Measurements from ENCODE around the gene CDAN1. TPM values are rescaled to one million over a fixed set of nuclear protein-coding genes. Genes with fewer than 3 reads are reported as not detected.

Gene CDAN1
- total and polyA plus RNA-seq, 9 donors: 12.4 to 20.4 (median 16.5) TPM

- Histone ChIP-seq H3K36me3 (ENCODE audit: control insufficient read depth, insufficient read depth, low read length) (peaks cover 15% of the 10 kb centered on the region), H3K9me3 (replicated peaks; ENCODE audit: control insufficient read depth, low read depth, low read length) (no peaks in the 10 kb centered on the region), H3K27me3 (ENCODE audit: control insufficient read depth, insufficient read depth, low read length) (no peaks in the 10 kb centered on the region), H3K4me3 (ENCODE audit: low read length) (no peak overlapping the region), H3K27ac (ENCODE audit: low read length) (no peak overlapping the region), H3K4me1 (ENCODE audit: control insufficient read depth, insufficient read depth, low read length) (no peaks in the 10 kb centered on the region)
- no peak for DNase-seq
- no CpG with 5 or more reads among the region's 4 CpGs for WGBS (ENCODE audit: insufficient coverage)
These were observed 24.3 kb downstream of the CDAN1 start for GRCh38 chr15:42712584-42712983.

GRCh38 chr15:42711746-42712145 lies 25.2 kb downstream of the CDAN1 start:
- no CpG with 5 or more reads among the region's 3 CpGs for WGBS (ENCODE audit: insufficient coverage)
- Histone ChIP-seq H3K4me1 (ENCODE audit: control insufficient read depth, insufficient read depth, low read length) (no peaks in the 10 kb centered on the region), H3K27ac (ENCODE audit: low read length) (no peak overlapping the region), H3K9me3 (replicated peaks; ENCODE audit: control insufficient read depth, low read depth, low read length) (no peaks in the 10 kb centered on the region), H3K27me3 (ENCODE audit: control insufficient read depth, insufficient read depth, low read length) (no peaks in the 10 kb centered on the region), H3K4me3 (ENCODE audit: low read length) (no peak overlapping the region), H3K36me3 (ENCODE audit: control insufficient read depth, insufficient read depth, low read length) (peaks cover 6% of the 10 kb centered on the region)
- no peak for DNase-seq

- Histone ChIP-seq H3K4me3 (ENCODE audit: low read length) (no peak overlapping the region), H3K27me3 (ENCODE audit: control insufficient read depth, insufficient read depth, low read length) (no peaks in the 10 kb centered on the region), H3K9me3 (replicated peaks; ENCODE audit: control insufficient read depth, low read depth, low read length) (no peaks in the 10 kb centered on the region), H3K36me3 (ENCODE audit: control insufficient read depth, insufficient read depth, low read length) (peaks cover under 1% of the 10 kb centered on the region), H3K27ac (ENCODE audit: low read length) (no peak overlapping the region), H3K4me1 (ENCODE audit: control insufficient read depth, insufficient read depth, low read length) (no peaks in the 10 kb centered on the region)
- DNase-seq: no peak
- WGBS (ENCODE audit: insufficient coverage): no CpG with 5 or more reads among the region's 2 CpGs
These were observed 26.3 kb downstream of the CDAN1 start for GRCh38 chr15:42710662-42711061.

GRCh38 chr15:42707873-42708544 lies 28.9 kb downstream of the CDAN1 start:
- 100% methylated on average over 2 of the region's 3 CpGs for WGBS (ENCODE audit: insufficient coverage)
- H3K9me3 ChIP-seq (replicated peaks; ENCODE audit: control insufficient read depth, low read depth, low read length): no peaks in the 10 kb centered on the region
- no peaks in the 10 kb centered on the region for H3K27me3 ChIP-seq (ENCODE audit: control insufficient read depth, insufficient read depth, low read length)
- no peak for DNase-seq
- H3K4me3 ChIP-seq (ENCODE audit: low read length): no peak overlapping the region
- H3K36me3 ChIP-seq (ENCODE audit: control insufficient read depth, insufficient read depth, low read length): peaks cover 6% of the 10 kb centered on the region
- no peaks in the 10 kb centered on the region for H3K4me1 ChIP-seq (ENCODE audit: control insufficient read depth, insufficient read depth, low read length)
- no peak overlapping the region for H3K27ac ChIP-seq (ENCODE audit: low read length)

GRCh38 chr15:42707068-42707467 lies 29.9 kb downstream of the CDAN1 start:
- Histone ChIP-seq H3K4me1 (ENCODE audit: control insufficient read depth, insufficient read depth, low read length) (no peaks in the 10 kb centered on the region), H3K4me3 (ENCODE audit: low read length) (no peak overlapping the region), H3K27me3 (ENCODE audit: control insufficient read depth, insufficient read depth, low read length) (no peaks in the 10 kb centered on the region), H3K9me3 (replicated peaks; ENCODE audit: control insufficient read depth, low read depth, low read length) (no peaks in the 10 kb centered on the region), H3K27ac (ENCODE audit: low read length) (no peak overlapping the region), H3K36me3 (ENCODE audit: control insufficient read depth, insufficient read depth, low read length) (peaks cover 6% of the 10 kb centered on the region)
- no peak for DNase-seq
- WGBS (ENCODE audit: insufficient coverage): no CpG with 5 or more reads among the region's 2 CpGs

- no peaks in the 10 kb centered on the region for H3K27me3 ChIP-seq (ENCODE audit: control insufficient read depth, insufficient read depth, low read length)
- H3K27ac ChIP-seq (ENCODE audit: low read length): no peak overlapping the region
- no peak for DNase-seq
- H3K9me3 ChIP-seq (replicated peaks; ENCODE audit: control insufficient read depth, low read depth, low read length): peaks cover 6% of the 10 kb centered on the region
- H3K4me3 ChIP-seq (ENCODE audit: low read length): no peak overlapping the region
- H3K4me1 ChIP-seq (ENCODE audit: control insufficient read depth, insufficient read depth, low read length): no peaks in the 10 kb centered on the region
- WGBS (ENCODE audit: insufficient coverage): 100% methylated on average over 4 of the region's 5 CpGs
- peaks cover 6% of the 10 kb centered on the region for H3K36me3 ChIP-seq (ENCODE audit: control insufficient read depth, insufficient read depth, low read length)
These were observed 31.6 kb downstream of the CDAN1 start for GRCh38 chr15:42705336-42705735.

- no peaks in the 10 kb centered on the region for H3K4me1 ChIP-seq (ENCODE audit: control insufficient read depth, insufficient read depth, low read length)
- no peaks in the 10 kb centered on the region for H3K27me3 ChIP-seq (ENCODE audit: control insufficient read depth, insufficient read depth, low read length)
- no peak overlapping the region for H3K4me3 ChIP-seq (ENCODE audit: low read length)
- peaks cover 9% of the 10 kb centered on the region for H3K36me3 ChIP-seq (ENCODE audit: control insufficient read depth, insufficient read depth, low read length)
- WGBS (ENCODE audit: insufficient coverage): 0% methylated on average over 1 of the region's 4 CpGs
- peak; percentile 60 for DNase-seq
- H3K27ac ChIP-seq (ENCODE audit: low read length): no peak overlapping the region
- H3K9me3 ChIP-seq (replicated peaks; ENCODE audit: control insufficient read depth, low read depth, low read length): peaks cover 6% of the 10 kb centered on the region
These were observed 32.4 kb downstream of the CDAN1 start for GRCh38 chr15:42704492-42704926.

- Histone ChIP-seq H3K27ac (ENCODE audit: low read length) (no peak overlapping the region), H3K27me3 (ENCODE audit: control insufficient read depth, insufficient read depth, low read length) (no peaks in the 10 kb centered on the region), H3K4me3 (ENCODE audit: low read length) (no peak overlapping the region), H3K9me3 (replicated peaks; ENCODE audit: control insufficient read depth, low read depth, low read length) (peaks cover 6% of the 10 kb centered on the region), H3K4me1 (ENCODE audit: control insufficient read depth, insufficient read depth, low read length) (no peaks in the 10 kb centered on the region), H3K36me3 (ENCODE audit: control insufficient read depth, insufficient read depth, low read length) (peaks cover 54% of the 10 kb centered on the region)
- WGBS (ENCODE audit: insufficient coverage): 88% methylated on average over 4 of the region's 5 CpGs
- no peak for DNase-seq
These were observed 40.3 kb downstream of the CDAN1 start for GRCh38 chr15:42696626-42697025.

- no peaks in the 10 kb centered on the region for H3K4me1 ChIP-seq (ENCODE audit: control insufficient read depth, insufficient read depth, low read length)
- DNase-seq: no peak
- H3K36me3 ChIP-seq (ENCODE audit: control insufficient read depth, insufficient read depth, low read length): peaks cover 64% of the 10 kb centered on the region
- H3K9me3 ChIP-seq (replicated peaks; ENCODE audit: control insufficient read depth, low read depth, low read length): peaks cover 2% of the 10 kb centered on the region
- H3K4me3 ChIP-seq (ENCODE audit: low read length): no peak overlapping the region
- no peak overlapping the region for H3K27ac ChIP-seq (ENCODE audit: low read length)
- WGBS (ENCODE audit: insufficient coverage): 69% methylated on average over 2 of the region's 6 CpGs
- no peaks in the 10 kb centered on the region for H3K27me3 ChIP-seq (ENCODE audit: control insufficient read depth, insufficient read depth, low read length)
These were observed 41.3 kb downstream of the CDAN1 start for GRCh38 chr15:42695527-42696071.

GRCh38 chr15:42694398-42694797 lies 42.5 kb downstream of the CDAN1 start:
- H3K36me3 ChIP-seq (ENCODE audit: control insufficient read depth, insufficient read depth, low read length): peaks cover 72% of the 10 kb centered on the region
- no peaks in the 10 kb centered on the region for H3K27me3 ChIP-seq (ENCODE audit: control insufficient read depth, insufficient read depth, low read length)
- no peaks in the 10 kb centered on the region for H3K4me1 ChIP-seq (ENCODE audit: control insufficient read depth, insufficient read depth, low read length)
- no peak overlapping the region for H3K4me3 ChIP-seq (ENCODE audit: low read length)
- 98% methylated on average over 10 of the region's 10 CpGs for WGBS (ENCODE audit: insufficient coverage)
- no peak for DNase-seq
- H3K27ac ChIP-seq (ENCODE audit: low read length): no peak overlapping the region
- H3K9me3 ChIP-seq (replicated peaks; ENCODE audit: control insufficient read depth, low read depth, low read length): no peaks in the 10 kb centered on the region
